Measurements from ENCODE around the gene PILRB. TPM values are rescaled to one million over a fixed set of nuclear protein-coding genes. Genes with fewer than 3 reads are reported as not detected.

PILRB gene
- polyA plus RNA-seq, 3 donors, result 1.7 to 62.6 (median 2.2) TPM

DNA sequence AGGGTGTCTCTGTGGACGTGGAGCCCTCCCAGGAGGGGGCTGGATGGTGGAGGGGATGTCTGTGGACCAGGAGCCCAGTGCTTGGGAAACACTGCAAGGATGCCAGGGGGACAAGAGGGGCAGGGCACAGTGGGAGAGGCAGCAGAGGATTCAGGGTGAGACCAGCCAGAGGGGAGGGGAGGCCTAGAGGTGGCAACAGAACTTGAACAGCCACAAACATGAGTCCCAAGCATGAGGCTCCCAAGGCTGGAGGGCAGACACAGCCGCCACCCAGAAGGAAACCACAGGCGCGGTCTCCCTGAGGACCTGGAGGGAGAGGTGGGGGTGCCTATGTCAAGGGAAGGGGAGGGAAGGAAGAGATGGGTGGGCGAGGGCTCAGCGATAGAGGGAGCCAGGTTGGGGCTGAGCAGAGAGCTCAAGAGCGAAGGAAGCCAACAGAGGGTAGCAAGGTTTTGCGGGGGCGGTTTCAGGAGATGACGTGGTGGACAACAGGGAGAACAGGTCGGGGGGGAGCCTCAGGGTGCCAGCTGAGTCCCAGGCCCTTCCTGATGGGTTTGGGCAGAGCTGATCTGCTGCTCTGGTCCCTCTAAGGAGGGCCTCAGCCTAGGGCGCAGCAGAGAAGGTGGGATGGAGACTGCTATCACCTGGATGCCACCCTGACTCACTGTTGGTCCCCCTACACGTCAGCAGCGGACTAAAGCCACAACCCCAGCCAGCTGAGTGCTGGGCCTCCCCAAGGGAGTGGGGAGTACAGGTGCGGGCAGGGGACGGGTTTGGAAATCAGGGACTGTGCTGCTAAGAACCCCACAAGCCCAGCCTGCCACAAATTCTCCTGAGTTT, 8.7 kb downstream of the PILRB start:
- no peak for DNase-seq
- Histone ChIP-seq H3K36me3 (replicated peaks in 1 of 2; ENCODE audit: control insufficient read depth in 1 of 2, insufficient read depth in 2 of 2, low read length in 2 of 2) (peaks cover 10 to 23% of the 10 kb centered on the region in 2 donors), H3K4me1 (ENCODE audit: control insufficient read depth in 1 of 2, insufficient read depth in 2 of 2, low read length in 2 of 2) (peaks cover 71 to 72% of the 10 kb centered on the region in 2 donors), H4K20me1 (ENCODE audit: insufficient read depth, low read length) (no peaks in the 10 kb centered on the region), H3K27me3 (ENCODE audit: control insufficient read depth in 2 of 2, insufficient read depth in 2 of 2, low read length in 2 of 2) (no peaks in the 10 kb centered on the region), H3K79me2 (ENCODE audit: insufficient read depth, low read length) (peaks cover 39% of the 10 kb centered on the region), H3K9ac (ENCODE audit: insufficient read depth, low read length, poor library complexity, severe bottlenecking) (peak overlapping the region; percentile 48), H3K27ac (ENCODE audit: low read depth in 1 of 2, low read length in 2 of 2) (peak overlapping the region; percentile 96 to 99), H3K4me3 (replicated peaks in 1 of 3; ENCODE audit: low read depth in 2 of 3, low read length in 3 of 3) (peak overlapping the region in 1 of 3 experiments; percentile 43), H3K4me2 (replicated peaks; ENCODE audit: extremely low read depth, low read length, poor library complexity, severe bottlenecking) (peak overlapping the region; percentile 7), H2AFZ (ENCODE audit: insufficient read depth, low read depth, low read length, poor library complexity, severe bottlenecking) (no peak overlapping the region), H3K9me3 (replicated peaks in 1 of 2; ENCODE audit: control insufficient read depth in 1 of 2, insufficient read depth in 1 of 2, low read length in 2 of 2) (no peaks in the 10 kb centered on the region)
- 64% methylated on average over 15 of the region's 16 CpGs for WGBS (ENCODE audit: insufficient coverage)
- peaks cover 27 to 34% of the 10 kb centered on the region in 2 donors for H3K36me3 Mint-ChIP-seq
- H3K4me3 Mint-ChIP-seq, result peak overlapping the region; percentile 21 to 31
- intact Hi-C loops (cut with micrococcal nuclease), result no loop called here
- H3K27ac Mint-ChIP-seq, result peak overlapping the region; percentile 99 to 100 (median 99)
- peaks cover 0 to 5% (median 0%) of the 10 kb centered on the region in 3 donors for H3K27me3 Mint-ChIP-seq (ENCODE audit: low read depth in 3 of 3)
- H3K4me1 Mint-ChIP-seq, result peaks cover 72% of the 10 kb centered on the region
- H3K9me3 Mint-ChIP-seq, result no peaks in the 10 kb centered on the region
- TF ChIP-seq CTCF (IDR thresholded peaks at IDR 0.05), result no peak

GRCh38 chr7:100367251-100367620, 9.3 kb downstream of the PILRB start:
- intact Hi-C loops (cut with micrococcal nuclease), result no loop called here
- H3K27ac ChIP-seq (ENCODE audit: low read depth in 1 of 2, low read length in 2 of 2), result peak overlapping the region; percentile 96 to 99

More at GRCh38 chr7:100367251-100367620, 9.3 kb downstream of the PILRB start:
- Histone ChIP-seq H3K9me3 (replicated peaks in 1 of 2; ENCODE audit: control insufficient read depth in 1 of 2, insufficient read depth in 1 of 2, low read length in 2 of 2) (no peaks in the 10 kb centered on the region), H4K20me1 (ENCODE audit: insufficient read depth, low read length) (no peaks in the 10 kb centered on the region), H3K79me2 (ENCODE audit: insufficient read depth, low read length) (peaks cover 42% of the 10 kb centered on the region), H3K4me3 (replicated peaks in 1 of 3; ENCODE audit: low read depth in 2 of 3, low read length in 3 of 3) (peak overlapping the region in 1 of 3 experiments; percentile 43), H2AFZ (ENCODE audit: insufficient read depth, low read depth, low read length, poor library complexity, severe bottlenecking) (no peak overlapping the region), H3K9ac (ENCODE audit: insufficient read depth, low read length, poor library complexity, severe bottlenecking) (no peak overlapping the region), H3K4me1 (ENCODE audit: control insufficient read depth in 1 of 2, insufficient read depth in 2 of 2, low read length in 2 of 2) (peaks cover 76 to 78% of the 10 kb centered on the region in 2 donors), H3K4me2 (replicated peaks; ENCODE audit: extremely low read depth, low read length, poor library complexity, severe bottlenecking) (peak overlapping the region; percentile 29), H3K36me3 (replicated peaks in 1 of 2; ENCODE audit: control insufficient read depth in 1 of 2, insufficient read depth in 2 of 2, low read length in 2 of 2) (peaks cover 5 to 17% of the 10 kb centered on the region in 2 donors), H3K27me3 (ENCODE audit: control insufficient read depth in 2 of 2, insufficient read depth in 2 of 2, low read length in 2 of 2) (no peaks in the 10 kb centered on the region)
- Mint-ChIP-seq H3K27me3 (ENCODE audit: low read depth in 3 of 3) (peaks cover 0 to 5% (median 0%) of the 10 kb centered on the region in 3 donors), H3K9me3 (no peaks in the 10 kb centered on the region), H3K27ac (peak overlapping the region; percentile 99 to 100 (median 99)), H3K4me3 (peak overlapping the region in 1 of 2 donors; percentile 47), H3K4me1 (peaks cover 78% of the 10 kb centered on the region), H3K36me3 (peaks cover 22 to 28% of the 10 kb centered on the region in 2 donors)
- no peak for DNase-seq
- TF ChIP-seq CTCF (IDR thresholded peaks at IDR 0.05), result no peak
- 89% methylated on average over 4 of the region's 8 CpGs for WGBS (ENCODE audit: insufficient coverage)
